Gastrocnemius medialis (tissue), 4 donors: ENCODE data around the gene MIGA1.

Source experiments
- POLR2A ChIP-seq, 2 donors: fragments of 450-650 bp; IDR thresholded peaks; one replicate each; pipeline ENCODE4 v1.6.1; 2017; ENCODE audit warnings: antibody characterized with exemption in 2 of 2, mild to moderate bottlenecking in 2 of 2, moderate library complexity in 2 of 2
- TF ChIP-seq, protein P1 (sequence below), 5 experiments: fragments of 450-650 bp in 3 of 5; fragments of 200-600 bp in 2 of 5; sonication (generic) in 2 of 5; IDR thresholded peaks in 4 of 5; conservative IDR thresholded peaks in 1 of 5; 1 replicate in 4 of 5; 2 replicates in 1 of 5; pipeline ENCODE4 v1.5.1; 2016 to 2019; ENCODE audit warnings: antibody characterized with exemption in 5 of 5, mild to moderate bottlenecking in 3 of 5, moderate library complexity in 3 of 5

DNA sequence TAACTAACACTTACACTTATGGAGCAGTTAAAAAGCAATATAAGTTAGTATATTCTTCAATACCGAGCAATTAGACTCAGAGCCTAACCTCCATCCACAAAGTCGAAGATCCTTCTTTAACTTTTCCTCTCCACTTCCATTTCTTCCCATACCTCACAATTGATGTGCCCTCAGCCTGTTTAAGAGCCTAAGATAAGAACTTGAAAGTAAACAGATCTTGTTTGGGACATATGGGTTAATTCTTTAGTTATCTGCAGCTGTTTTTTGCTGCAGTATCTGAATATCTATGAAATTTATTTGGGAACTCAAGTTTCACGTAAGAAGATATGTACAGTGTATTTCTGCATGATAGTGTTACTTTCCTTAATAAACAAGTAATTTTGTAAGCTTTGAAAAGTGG, 51.5 kb downstream of the MIGA1 start:
- TF ChIP-seq, protein P1, sequence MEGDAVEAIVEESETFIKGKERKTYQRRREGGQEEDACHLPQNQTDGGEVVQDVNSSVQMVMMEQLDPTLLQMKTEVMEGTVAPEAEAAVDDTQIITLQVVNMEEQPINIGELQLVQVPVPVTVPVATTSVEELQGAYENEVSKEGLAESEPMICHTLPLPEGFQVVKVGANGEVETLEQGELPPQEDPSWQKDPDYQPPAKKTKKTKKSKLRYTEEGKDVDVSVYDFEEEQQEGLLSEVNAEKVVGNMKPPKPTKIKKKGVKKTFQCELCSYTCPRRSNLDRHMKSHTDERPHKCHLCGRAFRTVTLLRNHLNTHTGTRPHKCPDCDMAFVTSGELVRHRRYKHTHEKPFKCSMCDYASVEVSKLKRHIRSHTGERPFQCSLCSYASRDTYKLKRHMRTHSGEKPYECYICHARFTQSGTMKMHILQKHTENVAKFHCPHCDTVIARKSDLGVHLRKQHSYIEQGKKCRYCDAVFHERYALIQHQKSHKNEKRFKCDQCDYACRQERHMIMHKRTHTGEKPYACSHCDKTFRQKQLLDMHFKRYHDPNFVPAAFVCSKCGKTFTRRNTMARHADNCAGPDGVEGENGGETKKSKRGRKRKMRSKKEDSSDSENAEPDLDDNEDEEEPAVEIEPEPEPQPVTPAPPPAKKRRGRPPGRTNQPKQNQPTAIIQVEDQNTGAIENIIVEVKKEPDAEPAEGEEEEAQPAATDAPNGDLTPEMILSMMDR (IDR thresholded peaks at IDR 0.05 in 4 of 5, conservative IDR thresholded peaks at IDR 0.05 in 1 of 5) = no peak
- TF ChIP-seq POLR2A (IDR thresholded peaks at IDR 0.05) = no peak
